ENCODE measurements around the gene CNTN4. TPM values are rescaled to one million over a fixed set of nuclear protein-coding genes. Genes with fewer than 3 reads are reported as not detected.

CNTN4 gene
- polyA plus RNA-seq, 1 donor (not counting 4 experiments of a cell fraction or from before 2014, with no cell fraction given) = not detected

DNA sequence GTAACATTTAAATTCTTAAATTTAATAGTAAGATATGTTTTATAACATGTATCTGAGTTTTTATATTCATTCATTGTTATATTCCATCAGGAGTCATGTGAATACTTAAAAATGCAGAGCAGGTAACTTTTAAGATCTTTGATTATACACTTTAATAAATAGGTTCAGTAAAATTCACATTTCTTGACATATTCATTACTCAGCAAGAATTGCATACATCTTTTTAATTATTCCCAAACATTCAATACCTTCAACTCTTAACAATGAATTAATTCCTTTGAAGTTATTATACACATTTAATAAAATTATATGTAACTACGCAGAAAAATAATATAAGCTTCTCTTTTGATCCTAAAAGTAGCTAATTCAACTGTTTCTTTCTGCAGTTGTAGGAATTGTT, 105.4 kb downstream of the CNTN4 start:
- no peaks in the 10 kb centered on the region for H3K27me3 ChIP-seq (ENCODE audit: control insufficient read depth, extremely low read depth, insufficient read depth, low read length)
- no peaks in the 10 kb centered on the region for H4K20me1 ChIP-seq (ENCODE audit: control insufficient read depth, extremely low read depth, insufficient read depth, low read length)
- no peaks in the 10 kb centered on the region for H3K36me3 ChIP-seq (ENCODE audit: control insufficient read depth in 2 of 2, extremely low read depth in 1 of 2, insufficient read depth in 2 of 2, low read length in 2 of 2)
- no peak overlapping the region for H3K4me3 ChIP-seq (ENCODE audit: control insufficient read depth in 2 of 3, extremely low read depth in 1 of 3, insufficient read depth in 2 of 3, low read depth in 1 of 3, low read length in 3 of 3)
- H3K4me1 ChIP-seq (ENCODE audit: control insufficient read depth, extremely low read depth, insufficient read depth, low read length) = no peaks in the 10 kb centered on the region
- no peak overlapping the region for H3K9ac ChIP-seq (ENCODE audit: control insufficient read depth, extremely low read depth, insufficient read depth, low read length)
- no peak for TF ChIP-seq CTCF (optimal IDR thresholded peaks at IDR 0.05 in 1 of 3, IDR thresholded peaks at IDR 0.05 in 1 of 3, conservative IDR thresholded peaks at IDR 0.05 in 1 of 3; ENCODE audit: extremely low read depth in 1 of 3, insufficient read depth in 2 of 3, low read length in 3 of 3)
- no peak for FAIRE-seq
- no peak overlapping the region for H2AFZ ChIP-seq (ENCODE audit: control insufficient read depth, low read length)
- H3K79me2 ChIP-seq (ENCODE audit: control insufficient read depth, insufficient read depth, low read length) = no peaks in the 10 kb centered on the region
- H3K27ac ChIP-seq (ENCODE audit: control insufficient read depth, insufficient read depth, low read length) = no peak overlapping the region
- no peaks in the 10 kb centered on the region for H3K9me3 ChIP-seq (ENCODE audit: control insufficient read depth, low read depth, low read length)
- no peak for DNase-seq (ENCODE audit: low read depth, low spot score)
- H3K9me1 ChIP-seq (ENCODE audit: control insufficient read depth, extremely low read depth, insufficient read depth, low read length) = no peaks in the 10 kb centered on the region
- H3K4me2 ChIP-seq (ENCODE audit: control insufficient read depth, extremely low read depth, insufficient read depth, low read depth, low read length) = no peak overlapping the region
- dilution Hi-C loops (cut with MboI; ENCODE audit: extremely low pct_ligation_motif_present, low sequenced_read_pairs) = no loop called here

- Histone ChIP-seq H3K9ac (ENCODE audit: control insufficient read depth, extremely low read depth, insufficient read depth, low read length) (no peak overlapping the region), H4K20me1 (ENCODE audit: control insufficient read depth, extremely low read depth, insufficient read depth, low read length) (no peaks in the 10 kb centered on the region), H3K4me1 (ENCODE audit: control insufficient read depth, extremely low read depth, insufficient read depth, low read length) (no peaks in the 10 kb centered on the region), H3K9me3 (ENCODE audit: control insufficient read depth, low read depth, low read length) (no peaks in the 10 kb centered on the region), H3K79me2 (ENCODE audit: control insufficient read depth, insufficient read depth, low read length) (no peaks in the 10 kb centered on the region), H2AFZ (ENCODE audit: control insufficient read depth, low read length) (no peak overlapping the region), H3K4me2 (ENCODE audit: control insufficient read depth, extremely low read depth, insufficient read depth, low read depth, low read length) (no peak overlapping the region), H3K36me3 (ENCODE audit: control insufficient read depth in 2 of 2, extremely low read depth in 1 of 2, insufficient read depth in 2 of 2, low read length in 2 of 2) (no peaks in the 10 kb centered on the region), H3K9me1 (ENCODE audit: control insufficient read depth, extremely low read depth, insufficient read depth, low read length) (no peaks in the 10 kb centered on the region), H3K4me3 (ENCODE audit: control insufficient read depth in 2 of 3, extremely low read depth in 1 of 3, insufficient read depth in 2 of 3, low read depth in 1 of 3, low read length in 3 of 3) (no peak overlapping the region), H3K27me3 (ENCODE audit: control insufficient read depth, extremely low read depth, insufficient read depth, low read length) (no peaks in the 10 kb centered on the region), H3K27ac (ENCODE audit: control insufficient read depth, insufficient read depth, low read length) (no peak overlapping the region)
- dilution Hi-C loops (cut with MboI; ENCODE audit: extremely low pct_ligation_motif_present, low sequenced_read_pairs) = no loop called here
- no peak for FAIRE-seq
- TF ChIP-seq EZH2 (IDR thresholded peaks at IDR 0.05; ENCODE audit: low read length) = no peak
- no peak for TF ChIP-seq CTCF (optimal IDR thresholded peaks at IDR 0.05 in 1 of 3, IDR thresholded peaks at IDR 0.05 in 1 of 3, conservative IDR thresholded peaks at IDR 0.05 in 1 of 3; ENCODE audit: extremely low read depth in 1 of 3, insufficient read depth in 2 of 3, low read length in 3 of 3)
- no peak for DNase-seq (ENCODE audit: low read depth, low spot score)
These were observed 107.0 kb downstream of the CNTN4 start for GRCh38 chr3:2205692-2206091.

Measured in keratinocyte (primary cell).